Left ventricle myocardium inferior (tissue), 1 donor: ENCODE data around the gene SEMA6B. TPM values are rescaled to one million over a fixed set of nuclear protein-coding genes. Genes with fewer than 3 reads are reported as not detected.

Source experiments
- DNase-seq: peaks from one replicate; pipeline ENCODE4 v3.0.0-alpha.2; 2020
- H3K27ac ChIP-seq: fragments of 200-600 bp; replicated peaks from 2 replicates; pipeline ENCODE4 v1.8.0; 2021
- H3K27me3 ChIP-seq: fragments of 200-600 bp; 2 replicates; pipeline ENCODE4 v1.8.0; 2021; ENCODE audit warnings: low read depth
- H3K36me3 ChIP-seq: fragments of 200-600 bp; 2 replicates; pipeline ENCODE4 v1.8.0; 2021
- H3K4me1 ChIP-seq: fragments of 200-600 bp; 2 replicates; pipeline ENCODE4 v1.8.0; 2021
- H3K4me3 ChIP-seq: fragments of 200-600 bp; 2 replicates; pipeline ENCODE4 v1.8.0; 2021; ENCODE audit warnings: mild to moderate bottlenecking, moderate library complexity
- H3K9me3 ChIP-seq: fragments of 200-600 bp; replicated peaks from 2 replicates; pipeline ENCODE4 v1.8.0; 2021
- intact Hi-C: fragments of 100-400 bp; cut with micrococcal nuclease; formaldehyde crosslinking; loops from one replicate; pipeline ENCODE4 v1.11.0; 2022
- total RNA-seq: library from RNA; stranded (reverse); fragmentation: NEBNext Ultra II Directional; extraction: Animal tissue kit (Norgen Biotek cat#: 25700); gene quantifications from one replicate; pipeline ENCODE4 v1.2.1, GENCODE V29; 2021
- TF ChIP-seq, protein P1 (sequence below): fragments of 200-600 bp; IDR thresholded peaks from 2 replicates; pipeline ENCODE4 v1.8.0; 2021; ENCODE audit warnings: antibody characterized with exemption, mild to moderate bottlenecking, borderline replicate concordance
- donor health status: DM: no; HTN: yes; CAD: no; lungs with severe emphysema.

SEMA6B gene
- total RNA-seq, 1 donor from 2014 or later, result 7.2 TPM

GRCh38 chr19:4591320-4591719, 31.8 kb upstream of the SEMA6B start:
- TF ChIP-seq, protein P1, sequence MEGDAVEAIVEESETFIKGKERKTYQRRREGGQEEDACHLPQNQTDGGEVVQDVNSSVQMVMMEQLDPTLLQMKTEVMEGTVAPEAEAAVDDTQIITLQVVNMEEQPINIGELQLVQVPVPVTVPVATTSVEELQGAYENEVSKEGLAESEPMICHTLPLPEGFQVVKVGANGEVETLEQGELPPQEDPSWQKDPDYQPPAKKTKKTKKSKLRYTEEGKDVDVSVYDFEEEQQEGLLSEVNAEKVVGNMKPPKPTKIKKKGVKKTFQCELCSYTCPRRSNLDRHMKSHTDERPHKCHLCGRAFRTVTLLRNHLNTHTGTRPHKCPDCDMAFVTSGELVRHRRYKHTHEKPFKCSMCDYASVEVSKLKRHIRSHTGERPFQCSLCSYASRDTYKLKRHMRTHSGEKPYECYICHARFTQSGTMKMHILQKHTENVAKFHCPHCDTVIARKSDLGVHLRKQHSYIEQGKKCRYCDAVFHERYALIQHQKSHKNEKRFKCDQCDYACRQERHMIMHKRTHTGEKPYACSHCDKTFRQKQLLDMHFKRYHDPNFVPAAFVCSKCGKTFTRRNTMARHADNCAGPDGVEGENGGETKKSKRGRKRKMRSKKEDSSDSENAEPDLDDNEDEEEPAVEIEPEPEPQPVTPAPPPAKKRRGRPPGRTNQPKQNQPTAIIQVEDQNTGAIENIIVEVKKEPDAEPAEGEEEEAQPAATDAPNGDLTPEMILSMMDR, result no peak
- H3K4me1 ChIP-seq, result no peaks in the 10 kb centered on the region
- H3K27ac ChIP-seq, result no peak overlapping the region
- H3K4me3 ChIP-seq, result no peak overlapping the region
- no peak for DNase-seq
- H3K36me3 ChIP-seq, result no peaks in the 10 kb centered on the region
- peaks cover 69% of the 10 kb centered on the region for H3K27me3 ChIP-seq
- intact Hi-C loops, result no loop called here
- no peaks in the 10 kb centered on the region for H3K9me3 ChIP-seq

DNA sequence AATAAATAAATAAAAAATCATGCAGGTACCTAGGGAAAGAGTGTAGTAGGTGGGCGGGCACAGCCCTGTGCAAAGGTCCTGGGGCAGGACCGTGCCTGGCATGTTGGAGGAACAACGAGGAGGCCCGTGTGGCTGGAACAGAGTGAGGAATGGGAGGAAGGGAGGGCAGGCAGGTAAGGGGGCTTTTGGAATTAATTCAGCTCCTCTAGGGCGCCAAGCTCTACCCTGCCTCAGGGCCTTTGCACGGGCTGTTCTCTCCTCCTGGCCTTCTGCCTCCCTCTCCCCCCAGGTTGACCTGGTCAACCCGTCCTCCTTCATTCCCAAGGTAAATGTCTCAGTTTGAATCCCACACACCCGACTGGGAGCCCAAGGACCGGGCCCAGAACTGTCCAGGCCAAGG, 31.1 kb upstream of the SEMA6B start:
- DNase-seq, result no peak
- intact Hi-C loops, result no loop called here
- Histone ChIP-seq H3K4me1 (no peaks in the 10 kb centered on the region), H3K36me3 (no peaks in the 10 kb centered on the region), H3K27me3 (peaks cover 69% of the 10 kb centered on the region), H3K27ac (no peak overlapping the region), H3K4me3 (no peak overlapping the region), H3K9me3 (no peaks in the 10 kb centered on the region)
- TF ChIP-seq, protein P1, result no peak

DNA sequence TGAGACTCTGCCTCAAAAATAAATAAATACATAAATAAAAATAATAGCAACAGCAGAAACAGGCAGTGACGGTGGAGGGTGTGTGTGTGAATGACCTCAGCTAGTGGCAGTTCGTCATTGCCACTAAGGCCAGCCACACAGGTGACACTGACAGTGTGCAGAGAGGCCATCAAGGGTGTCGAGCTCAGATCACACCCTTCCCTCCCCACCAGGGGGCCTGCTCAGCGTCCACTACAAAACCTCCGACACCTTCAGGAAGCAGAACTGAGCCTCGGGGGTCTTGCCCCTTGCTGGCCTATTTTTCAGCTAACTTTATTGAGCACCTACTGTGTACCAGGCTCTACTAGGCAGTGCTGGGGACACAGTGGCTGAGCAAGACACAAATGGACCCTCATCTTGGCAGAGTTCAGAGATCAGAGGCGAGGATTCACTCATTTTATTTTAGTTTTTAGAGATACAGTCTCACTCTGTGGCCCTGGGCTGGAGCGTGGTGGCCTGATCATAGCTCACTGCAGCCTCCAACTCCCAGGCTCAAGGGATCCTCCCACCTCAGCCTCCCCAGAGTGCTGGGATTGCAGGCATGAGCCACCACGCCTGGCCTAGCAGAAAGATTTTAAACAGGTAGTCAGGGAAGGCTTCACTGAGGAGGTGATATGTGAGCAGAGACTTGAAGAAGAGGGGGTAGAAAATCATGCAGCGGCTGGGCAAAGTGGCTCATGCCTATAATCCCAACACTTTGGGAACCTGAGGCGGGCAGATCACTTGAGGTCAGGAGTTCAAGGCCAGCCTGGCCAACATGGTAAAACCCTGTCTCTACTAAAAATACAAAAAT, 30.3 kb upstream of the SEMA6B start:
- Histone ChIP-seq H3K4me1 (peaks cover 2% of the 10 kb centered on the region), H3K27ac (no peak overlapping the region), H3K9me3 (no peaks in the 10 kb centered on the region), H3K4me3 (no peak overlapping the region), H3K27me3 (peaks cover 69% of the 10 kb centered on the region), H3K36me3 (no peaks in the 10 kb centered on the region)
- DNase-seq, result peak; percentile 41
- intact Hi-C loops, result no loop called here
- TF ChIP-seq, protein P1, result peak; percentile 57

DNA sequence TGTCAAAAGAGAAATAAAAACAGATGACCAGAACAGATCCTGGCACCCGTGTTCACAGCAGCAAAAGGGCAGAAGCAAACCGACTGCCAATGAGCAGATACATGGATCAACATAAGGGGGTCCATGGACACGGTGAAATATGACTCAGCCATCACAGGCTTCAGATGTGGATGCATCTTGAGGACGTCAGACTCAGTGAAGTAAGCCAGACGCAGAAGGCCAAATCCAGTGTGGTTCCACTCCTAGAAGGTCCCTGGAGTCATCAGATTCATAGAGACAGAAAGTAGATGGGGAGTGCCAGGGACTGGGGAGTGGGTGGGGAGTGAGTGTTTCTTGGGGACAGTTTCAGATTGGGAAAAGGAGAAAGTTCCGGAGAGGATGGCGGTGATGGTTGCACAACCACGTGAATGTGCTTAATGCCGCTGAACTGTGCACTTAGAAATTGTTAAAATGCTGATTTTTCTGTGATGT, 28.8 kb upstream of the SEMA6B start:
- Histone ChIP-seq H3K9me3 (no peaks in the 10 kb centered on the region), H3K27me3 (peaks cover 74% of the 10 kb centered on the region), H3K36me3 (no peaks in the 10 kb centered on the region), H3K27ac (no peak overlapping the region), H3K4me3 (no peak overlapping the region), H3K4me1 (peaks cover 12% of the 10 kb centered on the region)
- DNase-seq, result no peak
- intact Hi-C loops, result no loop called here
- TF ChIP-seq, protein P1, result no peak

GRCh38 chr19:4587527-4587926, 28.0 kb upstream of the SEMA6B start:
- no peaks in the 10 kb centered on the region for H3K9me3 ChIP-seq
- intact Hi-C loops, result no loop called here
- H3K4me1 ChIP-seq, result peaks cover 12% of the 10 kb centered on the region
- DNase-seq, result no peak
- no peaks in the 10 kb centered on the region for H3K36me3 ChIP-seq
- no peak overlapping the region for H3K27ac ChIP-seq
- no peak overlapping the region for H3K4me3 ChIP-seq
- H3K27me3 ChIP-seq, result peaks cover 75% of the 10 kb centered on the region
- TF ChIP-seq, protein P1, result no peak
